ENCODE results near the gene SLC35F1.

Gene SLC35F1

DNA sequence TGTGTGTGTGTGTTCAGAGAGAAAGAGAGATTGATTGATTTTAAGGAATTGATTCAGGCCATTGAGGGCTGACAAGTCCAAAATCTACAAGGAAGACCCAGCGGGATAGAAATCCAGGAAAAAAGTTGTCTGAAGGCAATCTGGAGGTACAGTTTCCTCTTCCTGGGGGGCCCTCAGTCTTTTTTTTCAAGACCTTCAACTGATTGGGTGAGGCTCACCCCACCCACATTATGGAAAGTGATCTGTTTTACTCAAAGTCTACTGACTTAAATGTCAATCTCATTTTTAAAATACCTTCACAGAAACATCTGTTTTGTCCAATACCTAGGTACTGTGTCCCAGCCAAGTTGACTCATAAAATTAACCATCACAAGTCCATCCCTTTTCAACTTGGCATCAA, 398.0 kb downstream of the SLC35F1 start:
- DNase-seq (ENCODE audit: extremely low read depth in 1 of 2, low read depth in 1 of 2) = no peak

DNA sequence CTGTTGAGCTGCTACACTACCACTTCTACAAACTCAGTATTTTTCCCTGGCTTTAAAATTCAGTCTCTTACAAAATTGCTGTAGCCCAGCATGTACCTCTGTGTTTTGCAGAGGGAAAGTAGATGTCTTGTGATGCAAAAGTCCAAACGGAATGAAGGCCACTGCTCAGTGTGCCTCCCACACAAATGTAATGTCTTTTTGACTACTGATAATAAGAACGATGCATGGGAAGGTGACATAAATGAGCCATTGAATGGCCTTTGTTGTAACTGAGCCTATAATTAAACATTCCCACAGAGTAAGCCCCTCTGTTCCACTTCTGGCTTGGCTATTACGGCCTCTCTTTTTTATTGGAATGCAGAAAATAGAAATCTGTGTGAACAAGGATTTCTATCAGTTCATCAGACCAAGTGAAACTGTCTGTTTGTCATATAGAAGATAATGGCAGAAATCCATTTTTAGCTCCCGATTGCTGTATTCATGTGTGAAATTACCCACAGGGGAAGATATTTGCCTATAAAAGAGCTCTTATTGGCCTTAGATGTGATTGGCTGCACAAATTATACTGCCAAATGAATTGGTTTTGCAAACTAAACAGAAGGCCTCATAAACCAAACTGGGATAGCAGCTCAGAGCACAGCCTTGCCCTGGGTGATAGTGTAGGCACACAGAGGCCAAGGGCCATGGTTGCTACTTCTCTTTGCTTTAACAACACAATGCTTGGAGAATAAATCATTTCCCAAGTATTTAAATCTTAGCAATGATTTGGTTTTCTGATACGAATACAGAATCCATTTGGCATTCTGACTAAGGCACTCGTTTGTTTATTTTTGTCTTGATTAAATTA, 399.6 kb downstream of the SLC35F1 start:
- DNase-seq (ENCODE audit: extremely low read depth in 1 of 2, low read depth in 1 of 2) = no peak

DNA sequence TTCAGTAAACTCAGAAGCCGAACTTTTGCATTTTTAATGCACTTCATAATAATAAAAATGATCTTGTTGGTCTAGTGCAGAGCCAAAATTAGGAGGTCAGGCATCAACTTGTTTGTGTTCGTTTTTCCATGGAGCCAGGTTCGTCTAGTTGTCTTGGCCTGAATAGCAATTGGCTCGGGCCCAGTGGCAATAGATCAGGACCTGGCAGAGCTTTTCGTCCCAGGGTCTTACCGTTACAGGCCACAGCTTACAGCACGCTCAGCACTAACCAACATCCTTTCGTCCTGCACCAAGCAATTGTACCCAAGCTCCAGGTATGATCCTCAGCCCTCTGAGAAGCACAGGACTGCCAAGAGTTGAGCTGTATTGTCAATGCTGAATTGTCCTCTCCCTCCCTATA, 400.5 kb downstream of the SLC35F1 start:
- DNase-seq (ENCODE audit: extremely low read depth in 1 of 2, low read depth in 1 of 2) = no peak

DNA sequence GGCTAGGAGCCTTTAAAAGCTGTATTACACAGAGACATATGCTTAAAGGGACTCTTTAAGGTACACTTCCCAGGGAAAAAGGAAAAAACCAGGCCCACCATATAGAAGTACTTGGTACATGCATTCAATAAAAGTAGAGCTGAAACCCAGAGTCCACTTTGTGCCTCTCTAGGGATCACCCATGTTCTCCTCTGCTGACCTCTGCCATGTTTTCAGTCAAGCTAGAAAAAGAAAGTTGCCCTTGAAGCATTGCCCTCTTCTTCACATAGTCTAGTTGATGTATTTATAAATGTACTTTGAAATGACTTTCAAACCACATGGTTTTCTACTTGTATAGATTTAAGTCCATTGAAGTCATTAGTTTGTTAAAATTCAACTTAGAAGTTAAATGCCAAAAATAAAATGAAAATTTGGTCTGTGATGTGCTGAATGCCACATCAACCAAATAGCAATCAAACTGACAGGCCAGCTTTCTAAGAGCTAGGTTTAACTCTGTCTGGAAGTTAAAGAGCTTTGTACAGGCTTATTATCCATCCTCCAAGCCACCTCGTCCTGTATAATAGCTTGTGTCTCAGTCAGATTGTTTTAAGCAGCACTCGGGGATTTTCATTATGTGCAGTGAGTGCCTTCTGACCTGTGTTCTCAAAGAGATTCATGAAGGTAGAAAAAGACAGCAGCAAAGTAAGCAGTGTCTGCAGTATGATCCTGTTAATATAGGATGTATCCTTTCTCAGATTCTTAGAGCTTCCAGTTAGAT, 402.5 kb downstream of the SLC35F1 start:
- no peak for DNase-seq (ENCODE audit: extremely low read depth in 1 of 2, low read depth in 1 of 2)

DNA sequence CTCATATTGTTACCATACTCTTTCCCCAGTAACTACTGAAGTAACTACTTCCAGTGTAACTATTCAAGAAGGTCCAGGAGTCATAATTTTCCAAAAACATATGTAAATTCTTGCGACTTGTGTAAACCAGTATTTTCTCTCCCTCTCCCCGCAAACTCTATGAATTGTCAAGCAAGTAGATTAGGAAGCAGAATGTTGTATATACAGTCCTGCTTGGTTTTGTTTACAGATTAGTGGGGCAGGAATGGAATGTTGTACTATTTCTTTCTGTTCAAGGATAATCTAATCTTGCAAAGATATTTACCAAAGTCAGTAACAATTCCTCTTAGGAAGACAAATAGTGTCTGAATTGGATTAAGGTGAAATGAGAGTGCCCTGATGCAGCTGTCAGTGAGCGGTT, 406.1 kb downstream of the SLC35F1 start:
- no peak for DNase-seq (ENCODE audit: extremely low read depth in 1 of 2, low read depth in 1 of 2)

DNA sequence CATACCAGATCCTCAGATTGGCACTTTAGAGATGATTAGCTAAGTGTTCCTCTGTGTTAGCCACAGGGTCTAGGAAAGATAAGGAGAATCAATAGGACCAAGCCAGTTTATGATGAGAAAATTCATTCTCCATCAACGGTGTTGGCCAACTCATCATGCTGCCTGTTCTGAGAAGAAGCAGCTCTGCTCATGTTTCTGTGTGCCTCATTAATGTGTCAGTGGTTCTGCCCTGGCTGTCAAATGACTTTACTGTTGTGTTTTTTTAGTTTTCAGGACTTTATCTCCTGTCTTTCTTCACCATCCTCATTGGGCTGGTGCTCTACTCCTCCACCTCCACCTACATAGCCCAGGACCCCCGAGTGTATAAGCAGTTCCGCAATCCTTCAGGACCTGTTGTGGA, 406.7 kb downstream of the SLC35F1 start:
- no peak for DNase-seq (ENCODE audit: extremely low read depth in 1 of 2, low read depth in 1 of 2)

DNA sequence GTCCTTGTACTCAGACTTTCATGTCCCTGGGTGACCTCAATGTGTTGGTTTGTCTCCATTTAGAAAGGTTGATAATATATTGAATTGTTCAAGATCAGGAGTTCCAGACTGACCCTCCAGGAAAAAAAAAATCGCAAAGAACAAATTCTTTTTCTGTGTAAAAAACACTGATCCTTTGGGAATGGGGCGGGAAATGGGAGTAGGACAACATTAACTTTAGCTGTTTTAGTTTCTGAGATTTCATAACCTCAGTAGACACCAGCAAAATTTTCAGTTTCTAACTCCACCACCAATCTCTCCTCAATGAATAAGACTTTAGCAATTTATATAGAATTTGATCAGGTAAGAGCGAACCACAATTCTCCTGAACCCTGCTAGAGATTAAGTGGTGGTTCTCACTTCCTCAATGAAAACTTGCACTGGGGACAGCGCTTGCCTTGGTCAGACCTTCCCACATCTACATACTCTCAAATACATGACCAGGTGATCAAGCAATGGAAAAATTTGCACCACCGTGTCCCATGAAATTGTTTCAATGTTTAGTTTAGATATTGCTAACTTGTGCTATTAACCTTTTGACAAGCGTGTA, 409.8 kb downstream of the SLC35F1 start:
- no peak for DNase-seq (ENCODE audit: extremely low read depth in 1 of 2, low read depth in 1 of 2)

DNA sequence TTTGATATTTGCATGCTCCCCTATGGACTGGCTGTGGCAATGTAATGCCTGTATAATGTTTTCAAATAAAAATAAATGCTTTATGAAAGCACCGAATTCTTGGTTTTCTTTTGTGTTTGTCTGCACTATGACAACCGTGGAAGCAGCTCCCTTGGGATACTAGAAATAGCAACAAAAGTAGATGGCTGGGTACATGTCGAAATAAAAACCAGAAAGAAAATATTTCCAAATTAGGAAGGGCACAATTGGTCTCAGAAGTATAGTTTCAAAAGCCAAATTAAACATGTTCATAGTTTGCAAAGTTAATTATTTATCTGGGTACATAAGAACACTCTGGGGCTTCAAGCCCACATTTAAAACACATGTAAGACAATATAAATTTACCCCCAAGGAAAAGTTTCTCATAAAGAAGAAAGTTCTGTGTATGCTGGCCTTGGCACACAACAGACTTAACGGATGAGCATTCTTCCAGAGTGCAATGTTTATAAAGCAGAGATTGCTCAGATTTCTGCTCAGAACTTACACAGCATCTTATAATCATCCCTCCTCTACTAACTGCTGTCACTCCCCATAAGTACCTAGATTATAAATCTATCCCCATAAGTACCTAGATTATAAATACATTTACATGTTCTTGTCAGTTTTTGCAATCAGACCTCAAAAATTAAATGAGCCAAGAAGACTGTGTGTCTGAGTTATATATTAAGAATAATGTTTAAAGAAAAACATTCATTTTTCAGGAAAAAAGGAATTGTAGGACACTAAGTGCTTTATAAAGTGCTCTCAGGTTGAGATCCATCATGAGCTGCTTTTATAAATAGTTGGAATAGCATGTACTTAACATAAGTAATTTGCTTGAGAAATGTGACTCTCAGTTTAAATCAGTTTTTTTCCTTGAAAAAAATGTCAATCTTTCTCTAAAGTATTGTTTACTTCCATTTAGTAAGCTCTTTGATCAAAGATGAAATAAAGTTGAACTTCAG, 410.8 kb downstream of the SLC35F1 start:
- no peak for DNase-seq (ENCODE audit: extremely low read depth in 1 of 2, low read depth in 1 of 2)

DNA sequence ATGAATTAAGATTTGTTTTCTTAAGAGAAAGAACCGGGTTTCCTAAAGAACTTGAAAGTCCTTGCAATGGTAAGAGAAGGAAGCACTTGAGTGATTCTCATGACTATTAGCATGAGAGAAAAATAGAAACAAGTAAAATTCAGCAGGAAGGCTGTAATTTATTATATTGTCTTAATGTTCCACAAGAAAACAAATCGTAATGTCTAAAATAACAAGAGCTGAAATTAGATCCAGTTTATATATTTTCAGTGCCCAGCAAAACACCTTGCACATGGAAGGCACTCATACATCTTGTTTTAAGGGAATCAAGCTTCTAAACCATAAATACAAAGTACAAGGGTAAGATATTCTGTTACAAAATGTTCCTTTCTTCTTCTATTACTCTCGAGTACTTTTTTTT, 411.6 kb downstream of the SLC35F1 start:
- no peak for DNase-seq (ENCODE audit: extremely low read depth in 1 of 2, low read depth in 1 of 2)

DNA sequence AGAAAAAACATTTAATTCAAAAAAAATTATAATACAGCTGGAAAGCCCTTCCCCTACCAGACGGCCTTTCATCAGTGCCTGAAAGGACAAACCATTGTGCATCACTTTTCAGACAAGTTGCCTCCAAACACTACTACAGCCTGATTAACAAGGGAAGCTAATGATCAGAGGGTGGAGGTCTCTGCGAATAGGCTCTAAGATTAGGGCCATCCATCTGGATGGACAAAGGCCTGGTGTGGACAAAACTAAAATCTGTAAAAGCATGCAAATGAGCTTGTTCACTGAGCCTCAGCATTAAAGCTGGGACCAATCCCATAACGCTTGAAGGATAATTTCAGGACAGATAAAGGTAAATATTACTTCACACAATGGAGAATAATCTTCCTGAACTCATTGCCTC, 412.4 kb downstream of the SLC35F1 start:
- no peak for DNase-seq (ENCODE audit: extremely low read depth in 1 of 2, low read depth in 1 of 2)

DNA sequence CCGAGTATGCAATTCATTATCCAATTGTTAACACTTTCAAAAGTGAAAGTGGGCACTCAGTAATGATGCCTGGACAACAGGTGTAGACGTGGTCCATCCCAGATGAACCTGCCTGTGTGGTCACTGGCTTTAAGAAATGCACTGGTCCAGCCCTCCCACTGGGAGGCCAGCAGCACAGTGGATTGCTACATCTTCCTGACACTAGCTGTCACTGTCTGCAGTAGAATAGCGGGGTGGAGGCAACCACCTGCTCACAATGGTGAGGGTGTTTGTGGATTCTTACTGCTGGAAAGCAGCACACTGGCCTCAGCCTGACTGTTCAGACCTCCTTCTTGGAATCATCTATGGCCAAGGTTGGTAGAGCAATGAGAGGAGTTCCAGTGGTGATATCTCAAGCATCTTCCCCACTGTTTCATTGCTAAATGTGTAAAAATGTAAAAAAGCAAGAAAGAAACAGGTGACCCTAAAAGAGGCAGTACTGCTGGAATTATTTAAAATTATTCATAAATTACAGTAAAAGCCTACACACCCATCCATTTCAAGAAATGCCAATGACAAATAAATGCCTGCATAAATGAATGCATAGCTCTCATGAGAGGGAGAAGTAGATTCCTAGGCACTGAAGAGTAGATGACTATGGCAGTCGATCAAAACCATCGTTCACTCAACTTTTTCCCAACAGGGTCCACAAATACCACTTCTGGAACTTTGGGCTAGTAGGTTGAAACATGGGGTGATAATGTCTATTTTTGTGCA, 413.0 kb downstream of the SLC35F1 start:
- DNase-seq (ENCODE audit: extremely low read depth in 1 of 2, low read depth in 1 of 2) = no peak

DNA sequence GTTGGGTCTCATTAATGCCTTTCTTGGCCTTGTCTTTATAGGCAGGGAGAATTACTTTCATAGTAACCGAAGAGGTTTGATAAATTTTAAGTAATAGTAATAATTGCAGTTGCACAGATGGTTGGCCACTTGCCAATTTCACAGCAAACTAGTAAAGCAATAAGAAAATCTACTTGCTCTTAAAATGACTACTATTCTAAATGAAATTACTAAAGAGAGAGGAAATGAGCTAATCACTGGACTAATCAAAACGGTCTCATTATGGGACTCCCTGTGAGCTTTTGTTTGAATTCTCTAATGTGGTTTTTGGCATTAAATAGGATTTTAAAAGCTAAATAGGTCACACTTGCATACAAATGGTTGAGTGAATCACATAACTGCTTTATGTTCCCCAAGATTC, 413.6 kb downstream of the SLC35F1 start:
- DNase-seq (ENCODE audit: extremely low read depth in 1 of 2, low read depth in 1 of 2) = no peak

DNA sequence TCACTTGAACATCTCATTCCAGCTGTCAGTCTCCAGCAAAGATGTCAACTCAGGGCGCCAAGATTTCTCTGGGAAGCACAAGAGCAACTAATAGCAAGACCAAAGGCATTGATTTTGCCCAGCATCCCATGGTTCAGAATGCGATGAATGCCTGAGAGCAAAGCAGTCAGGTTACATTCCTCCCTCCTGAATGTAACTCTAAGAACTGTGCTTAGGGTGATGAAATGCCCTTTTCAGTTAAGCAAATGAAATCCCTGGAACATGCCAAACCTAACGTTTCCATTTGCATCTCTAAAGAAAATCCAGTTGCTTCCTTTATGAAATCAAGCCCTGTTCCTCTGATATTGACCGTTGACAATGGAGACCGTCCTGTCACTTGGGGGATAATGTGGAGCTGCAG, 417.1 kb downstream of the SLC35F1 start:
- no peak for DNase-seq (ENCODE audit: extremely low read depth in 1 of 2, low read depth in 1 of 2)

DNA sequence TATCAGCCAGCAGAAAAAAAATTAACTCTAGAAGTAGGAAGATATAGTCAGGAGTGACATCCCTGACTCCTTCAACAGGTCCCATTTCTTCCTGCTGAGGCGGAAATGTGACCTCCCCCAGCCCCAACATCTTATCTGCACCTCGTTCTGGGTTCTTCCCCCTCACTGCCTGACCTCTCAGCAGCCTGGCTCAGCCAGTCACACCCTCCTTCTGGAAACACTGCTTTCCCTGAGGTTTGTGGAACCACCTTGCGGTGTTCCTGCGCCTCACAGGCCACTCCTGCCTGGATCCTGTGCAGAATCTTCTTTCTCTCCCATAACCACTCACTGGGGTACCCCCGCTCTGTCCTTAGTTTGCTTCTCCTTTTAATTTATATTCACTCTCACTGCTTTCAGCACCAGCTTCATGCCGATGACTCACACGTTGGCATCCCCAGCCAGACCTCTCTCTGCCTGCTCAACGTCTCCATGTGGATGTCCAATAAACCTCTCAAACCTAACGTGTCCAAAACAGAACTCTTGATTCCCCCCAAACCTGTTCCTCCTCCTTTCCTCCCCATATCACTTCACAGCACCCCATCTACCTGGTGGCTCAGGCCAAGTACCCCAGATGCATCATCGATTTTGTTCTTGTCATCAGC, 418.3 kb downstream of the SLC35F1 start:
- no peak for DNase-seq (ENCODE audit: extremely low read depth in 1 of 2, low read depth in 1 of 2)

DNA sequence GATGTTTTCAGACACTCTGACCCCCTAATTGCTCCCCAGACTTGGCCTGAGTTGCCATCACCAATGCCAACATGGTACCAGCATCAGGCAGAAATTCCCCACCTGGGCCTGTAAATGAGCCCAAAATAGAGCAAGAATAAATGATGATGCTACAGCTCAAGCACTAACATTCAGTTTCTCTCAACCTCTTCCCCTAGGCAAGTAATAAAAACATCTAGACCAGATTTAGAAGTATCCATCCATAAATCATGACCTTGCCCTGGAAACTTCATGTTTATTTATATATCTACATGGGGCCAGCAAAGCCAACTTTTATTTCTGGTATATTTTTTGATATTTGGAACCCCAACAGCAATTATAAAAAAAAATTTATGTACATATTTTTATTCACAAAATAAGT, 419.6 kb downstream of the SLC35F1 start:
- DNase-seq (ENCODE audit: extremely low read depth in 1 of 2, low read depth in 1 of 2) = no peak

DNA sequence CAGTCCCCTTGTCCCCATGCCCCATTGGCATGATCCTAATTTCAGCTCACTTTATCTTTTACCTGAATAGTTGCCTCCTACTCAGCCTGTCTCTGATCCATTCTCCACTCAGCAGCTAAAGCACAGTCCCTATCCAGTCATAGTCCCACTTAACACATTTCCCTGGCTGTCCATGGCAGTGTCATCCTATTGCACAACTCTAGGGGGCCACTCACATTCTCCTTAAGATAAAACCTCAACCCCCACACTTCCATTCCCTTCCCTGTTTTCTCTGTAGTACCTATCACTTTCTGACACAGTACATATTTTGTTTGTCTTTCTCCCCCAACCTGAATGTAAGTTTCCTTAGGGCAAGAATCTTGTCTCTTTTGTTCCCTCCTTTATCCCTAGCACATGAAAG, 420.2 kb downstream of the SLC35F1 start:
- DNase-seq (ENCODE audit: extremely low read depth in 1 of 2, low read depth in 1 of 2) = no peak

DNA sequence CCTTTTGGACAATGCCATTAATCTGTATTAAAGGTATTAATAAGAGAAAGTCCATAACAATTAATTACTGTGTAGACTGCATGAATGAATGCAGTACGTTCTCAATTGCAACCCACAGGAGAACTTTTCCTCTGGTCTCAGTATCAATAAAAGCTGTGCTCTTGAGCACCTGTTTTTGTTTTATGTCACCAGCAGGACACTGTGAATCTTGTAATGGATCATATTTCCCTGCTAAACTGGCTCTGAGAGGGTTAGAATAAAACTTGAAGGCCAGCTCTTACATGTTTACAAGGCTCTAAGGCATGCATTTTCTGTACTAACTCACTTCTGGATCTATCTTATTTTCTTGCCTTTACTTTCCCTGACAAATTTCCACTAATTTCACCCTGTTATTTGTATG, 426.7 kb downstream of the SLC35F1 start:
- DNase-seq (ENCODE audit: extremely low read depth in 1 of 2, low read depth in 1 of 2) = no peak

DNA sequence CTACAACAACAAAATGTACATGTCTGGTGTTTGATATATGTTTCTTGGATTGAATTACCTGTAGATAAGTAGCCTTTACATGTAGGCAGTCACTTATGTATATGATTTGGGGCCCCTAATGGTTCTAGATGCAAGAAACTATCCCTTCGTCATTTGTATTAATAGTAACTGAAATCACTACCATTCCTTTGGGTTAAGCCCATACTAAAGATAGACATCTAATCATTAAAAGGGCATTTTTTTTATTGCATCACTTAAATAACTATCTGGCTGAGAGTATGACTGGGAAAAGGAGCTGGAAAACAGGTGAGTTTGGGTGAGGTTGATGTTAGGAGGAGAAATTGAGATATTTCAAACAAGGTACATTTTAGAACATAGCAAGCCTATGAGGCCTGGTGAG, 427.6 kb downstream of the SLC35F1 start:
- DNase-seq (ENCODE audit: extremely low read depth in 1 of 2, low read depth in 1 of 2) = no peak

DNA sequence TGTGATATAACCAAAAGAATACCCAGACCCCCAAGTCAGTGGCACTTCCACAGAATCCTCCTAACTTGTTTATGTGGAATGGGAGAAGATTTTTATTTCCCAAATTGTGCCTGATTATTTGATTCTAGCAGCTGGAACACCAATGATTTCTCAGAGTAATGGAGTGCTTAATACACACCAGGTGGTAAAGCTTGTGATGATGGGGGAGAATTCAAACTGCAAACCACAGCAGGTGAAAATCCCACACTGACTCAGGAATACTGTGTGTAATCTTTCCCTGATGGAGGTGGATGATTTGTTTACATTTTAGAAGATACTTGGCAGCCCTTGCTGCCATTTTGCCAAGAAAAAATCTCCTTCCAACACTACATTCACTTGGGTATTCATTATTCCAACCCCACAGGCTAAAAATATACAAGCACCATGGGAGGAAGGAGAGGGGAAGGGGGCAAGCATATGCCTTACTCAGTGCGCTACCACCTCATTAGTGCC, 428.3 kb downstream of the SLC35F1 start:
- no peak for DNase-seq (ENCODE audit: extremely low read depth in 1 of 2, low read depth in 1 of 2)

Measured in activated CD8-positive, alpha-beta memory T cell treated with anti-CD3 and anti-CD28 coated beads for 1 hour (primary cell).